H54 (cell line): ENCODE results near the gene ZNF595.
"Not testable (repeated sequence)": the region's sequence is repeated elsewhere in the genome, so short reads cannot be mapped to it uniquely, and the experiment has no call there.

Experiments used
- DNase-seq: peaks from one replicate; pipeline ENCODE4 v3.0.0; 2011; ENCODE audit warnings: low spot score, mixed read lengths; ENCODE audit not compliant: insufficient read length
- FAIRE-seq: peaks from 3 replicates; lab custom pipeline; 2011; peaks lifted over from hg19 to GRCh38; lab: Jason Lieb, UNC
- POLR2A ChIP-seq: IDR thresholded peaks from 2 replicates; pipeline ENCODE4 v1.6.1; 2011; ENCODE audit warnings: low read depth, mild to moderate bottlenecking, low read length

Gene ZNF595

GRCh38 chr4:64733-65132 is 11.6 kb downstream of the ZNF595 start:
- not testable (repeated sequence) for FAIRE-seq, DNase-seq

GRCh38 chr4:71830-72229 is 18.7 kb downstream of the ZNF595 start:
- FAIRE-seq: no peak
- TF ChIP-seq POLR2A: no peak
- DNase-seq: no peak

- DNase-seq: no peak
- no peak for FAIRE-seq
- no peak for TF ChIP-seq POLR2A
These were observed 32.8 kb downstream of the ZNF595 start for GRCh38 chr4:85951-86350.

- not testable (repeated sequence) for FAIRE-seq, DNase-seq
These were observed 33.6 kb downstream of the ZNF595 start for GRCh38 chr4:86559-87324.

GRCh38 chr4:98386-98785 is 45.3 kb downstream of the ZNF595 start:
- TF ChIP-seq POLR2A: no peak
- FAIRE-seq (no peak), DNase-seq (no peak)

- no peak for FAIRE-seq
- DNase-seq: no peak
- no peak for TF ChIP-seq POLR2A
These were observed 46.7 kb downstream of the ZNF595 start for GRCh38 chr4:99863-100262.

GRCh38 chr4:107083-107443 is 53.9 kb downstream of the ZNF595 start:
- no peak for TF ChIP-seq POLR2A
- DNase-seq (no peak), FAIRE-seq (no peak)

- FAIRE-seq: no peak
- DNase-seq: no peak
- no peak for TF ChIP-seq POLR2A
These were observed 54.6 kb downstream of the ZNF595 start for GRCh38 chr4:107444-108429.

- TF ChIP-seq POLR2A: no peak
- DNase-seq: no peak
- FAIRE-seq: no peak
These were observed 59.6 kb downstream of the ZNF595 start for GRCh38 chr4:112771-113170.

- no peak for TF ChIP-seq POLR2A
- DNase-seq (no peak), FAIRE-seq (no peak)
These were observed 60.6 kb downstream of the ZNF595 start for GRCh38 chr4:113732-114131.

- DNase-seq: no peak
- no peak for TF ChIP-seq POLR2A
These were observed 61.0 kb downstream of the ZNF595 start for GRCh38 chr4:114149-114548.

GRCh38 chr4:116499-116898 is 63.4 kb downstream of the ZNF595 start:
- DNase-seq (no peak), FAIRE-seq (no peak)
- TF ChIP-seq POLR2A: no peak

More at GRCh38 chr4:114149-114548, 61.0 kb downstream of the ZNF595 start:
- FAIRE-seq: no peak

- no peak for TF ChIP-seq POLR2A
- FAIRE-seq (no peak), DNase-seq (no peak)
These were observed 67.5 kb downstream of the ZNF595 start for GRCh38 chr4:120616-121015.

GRCh38 chr4:121408-122084 is 68.4 kb downstream of the ZNF595 start:
- DNase-seq (no peak), FAIRE-seq (no peak)
- no peak for TF ChIP-seq POLR2A

GRCh38 chr4:123922-124274 is 70.8 kb downstream of the ZNF595 start:
- FAIRE-seq, DNase-seq: not testable (repeated sequence)
